ENCODE results near the gene ADORA2A. TPM values are rescaled to one million over a fixed set of nuclear protein-coding genes. Genes with fewer than 3 reads are reported as not detected.

Gene ADORA2A
- total RNA-seq, 1 experiment from 2014 or later, result 7.6 TPM

DNA sequence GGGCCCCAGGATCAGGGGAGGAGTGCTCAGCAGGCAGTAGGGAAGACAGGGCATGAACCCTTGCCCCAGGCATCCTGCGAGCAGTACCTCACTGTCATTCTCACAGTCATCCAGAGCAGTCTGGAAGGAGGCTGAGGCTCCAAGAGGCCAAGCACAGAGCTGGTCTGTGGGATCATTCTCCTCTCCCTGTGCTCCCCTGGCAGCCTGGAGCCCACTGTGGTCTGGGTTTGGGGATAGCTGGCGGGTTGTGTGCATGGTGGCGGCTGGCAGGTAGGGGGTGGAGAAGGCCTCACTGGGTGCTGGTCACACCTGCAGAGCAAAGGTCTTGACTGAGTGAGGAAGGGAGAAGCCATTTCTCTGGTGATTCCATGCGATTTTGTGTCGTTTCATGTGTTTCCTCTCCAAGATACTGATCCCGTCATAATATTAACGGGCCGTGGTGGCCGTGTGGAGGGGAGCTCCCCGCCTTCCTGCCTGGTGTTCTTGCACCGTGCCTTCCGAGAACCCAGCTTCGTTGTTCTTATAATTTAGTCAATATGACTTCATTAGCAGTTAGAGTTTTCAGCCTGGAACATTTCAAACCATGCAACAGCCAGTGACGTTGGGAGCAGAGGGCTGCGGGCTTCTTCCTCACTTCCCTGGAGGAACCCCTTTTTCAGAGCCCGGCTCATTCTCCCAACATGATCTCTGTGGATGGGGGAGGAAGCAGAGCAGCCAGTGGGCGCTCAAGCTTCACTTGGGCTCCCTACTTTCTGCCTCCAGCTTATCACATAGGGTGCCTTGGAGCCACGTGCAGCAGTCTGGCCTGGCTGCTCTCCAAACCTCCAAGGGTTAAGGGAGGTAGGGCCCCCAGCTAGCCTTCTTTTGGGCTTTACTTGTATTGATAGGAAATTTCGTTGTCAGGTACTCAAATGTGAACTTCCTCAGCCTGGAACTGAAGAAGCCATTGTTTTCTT lies 20.8 kb upstream of the ADORA2A start:
- no peak for DNase-seq (ENCODE audit: low spot score)
- no peak for TF ChIP-seq FOXJ3 (CRISPR knock-in tag; IDR thresholded peaks at IDR 0.05; ENCODE audit: borderline replicate concordance)
- POLR2A ChIA-PET, result no interaction called here
- H3K27ac Mint-ChIP-seq, result peak overlapping the region; percentile 62
- peaks cover 25% of the 10 kb centered on the region for H3K4me1 Mint-ChIP-seq
- H3K27me3 Mint-ChIP-seq (ENCODE audit: low read depth), result no peaks in the 10 kb centered on the region
- no peaks in the 10 kb centered on the region for H3K9me3 Mint-ChIP-seq
- ATAC-seq, result peak; percentile 62
- CTCF ChIA-PET, result interaction anchor here (0.8 to 2.6 kb wide), 6 partner anchors 14 to 115 kb away, joined by 3 to 16 read pairs (median 5); no protein-coding TSS in a partner anchor
- H3K36me3 Mint-ChIP-seq, result peaks cover 14% of the 10 kb centered on the region
- H3K4me3 Mint-ChIP-seq, result no peak overlapping the region

- DNase-seq (ENCODE audit: low spot score) (no peak), ATAC-seq (peak; percentile 44)
- H3K9me3 Mint-ChIP-seq, result no peaks in the 10 kb centered on the region
- no peaks in the 10 kb centered on the region for H3K27me3 Mint-ChIP-seq (ENCODE audit: low read depth)
- peaks cover 25% of the 10 kb centered on the region for H3K4me1 Mint-ChIP-seq
- peaks cover 14% of the 10 kb centered on the region for H3K36me3 Mint-ChIP-seq
- TF ChIP-seq ZNF219 (CRISPR knock-in tag; IDR thresholded peaks at IDR 0.05; ENCODE audit: borderline replicate concordance) (no peak), ZNF416 (CRISPR knock-in tag; IDR thresholded peaks at IDR 0.05) (no peak), NR3C1 (CRISPR knock-in tag; conservative IDR thresholded peaks at IDR 0.05; ENCODE audit: low read depth) (no peak), ZNF263 (CRISPR knock-in tag; IDR thresholded peaks at IDR 0.05; ENCODE audit: low read depth) (no peak), TEAD1 (CRISPR knock-in tag; IDR thresholded peaks at IDR 0.05) (no peak), TCF7 (CRISPR knock-in tag; IDR thresholded peaks at IDR 0.05; ENCODE audit: low read depth) (no peak), GRHL2 (CRISPR knock-in tag; IDR thresholded peaks at IDR 0.05; ENCODE audit: insufficient replicate concordance, severe bottlenecking) (no peak), JAZF1 (CRISPR knock-in tag; IDR thresholded peaks at IDR 0.05) (no peak)
- ChIA-PET POLR2A (no interaction called here), CTCF (interaction anchor here (0.8 to 2.6 kb wide), 5 partner anchors 13 to 115 kb away, joined by 3 to 16 read pairs (median 5); no protein-coding TSS in a partner anchor)
- no peak overlapping the region for H3K4me3 Mint-ChIP-seq
- H3K27ac Mint-ChIP-seq, result peak overlapping the region; percentile 62
Measured at GRCh38 chr22:24407278-24407665, 20.1 kb upstream of the ADORA2A start.

DNA sequence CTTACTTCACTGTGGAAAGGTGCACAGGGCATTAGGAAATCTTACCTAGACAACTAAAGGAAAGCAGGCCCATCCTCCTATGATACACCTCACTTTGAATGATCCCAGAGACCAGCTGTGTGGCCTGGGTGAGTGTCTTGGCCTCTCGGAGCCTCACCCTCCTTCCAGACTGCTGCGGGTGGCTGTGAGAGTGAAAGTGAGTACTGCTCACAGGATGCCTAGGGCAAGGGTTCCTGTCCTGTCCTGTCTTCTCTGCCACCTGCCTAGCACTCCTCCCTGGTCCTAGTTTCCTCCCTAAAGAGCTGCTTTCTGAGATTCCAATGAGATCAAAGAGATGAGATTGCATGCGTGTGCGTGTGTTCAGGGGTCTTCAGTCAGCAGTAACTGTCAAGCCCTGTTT lies 19.5 kb upstream of the ADORA2A start:
- ATAC-seq (no peak), DNase-seq (ENCODE audit: low spot score) (no peak)
- Mint-ChIP-seq H3K27me3 (ENCODE audit: low read depth) (no peaks in the 10 kb centered on the region), H3K9me3 (no peaks in the 10 kb centered on the region), H3K4me3 (no peak overlapping the region), H3K4me1 (peaks cover 25% of the 10 kb centered on the region), H3K27ac (peak overlapping the region; percentile 71; the same call in 1 of the 2 replicates), H3K36me3 (peaks cover 14% of the 10 kb centered on the region)
- TF ChIP-seq FOXP1 (CRISPR knock-in tag; IDR thresholded peaks at IDR 0.05; ENCODE audit: borderline replicate concordance) (no peak), SP1 (CRISPR knock-in tag; conservative IDR thresholded peaks at IDR 0.05) (no peak), TEAD1 (CRISPR knock-in tag; IDR thresholded peaks at IDR 0.05) (no peak), MYBL2 (CRISPR knock-in tag; IDR thresholded peaks at IDR 0.05) (no peak), ZNF121 (CRISPR knock-in tag; IDR thresholded peaks at IDR 0.05) (no peak), IRF2 (CRISPR knock-in tag; IDR thresholded peaks at IDR 0.05; ENCODE audit: borderline replicate concordance, low read depth) (no peak), CBFB (CRISPR knock-in tag; IDR thresholded peaks at IDR 0.05; ENCODE audit: low read depth) (no peak), JUN (CRISPR knock-in tag; IDR thresholded peaks at IDR 0.05) (no peak), ATF1 (CRISPR knock-in tag; IDR thresholded peaks at IDR 0.05) (no peak)
- TF ChIP-seq, protein P1, sequence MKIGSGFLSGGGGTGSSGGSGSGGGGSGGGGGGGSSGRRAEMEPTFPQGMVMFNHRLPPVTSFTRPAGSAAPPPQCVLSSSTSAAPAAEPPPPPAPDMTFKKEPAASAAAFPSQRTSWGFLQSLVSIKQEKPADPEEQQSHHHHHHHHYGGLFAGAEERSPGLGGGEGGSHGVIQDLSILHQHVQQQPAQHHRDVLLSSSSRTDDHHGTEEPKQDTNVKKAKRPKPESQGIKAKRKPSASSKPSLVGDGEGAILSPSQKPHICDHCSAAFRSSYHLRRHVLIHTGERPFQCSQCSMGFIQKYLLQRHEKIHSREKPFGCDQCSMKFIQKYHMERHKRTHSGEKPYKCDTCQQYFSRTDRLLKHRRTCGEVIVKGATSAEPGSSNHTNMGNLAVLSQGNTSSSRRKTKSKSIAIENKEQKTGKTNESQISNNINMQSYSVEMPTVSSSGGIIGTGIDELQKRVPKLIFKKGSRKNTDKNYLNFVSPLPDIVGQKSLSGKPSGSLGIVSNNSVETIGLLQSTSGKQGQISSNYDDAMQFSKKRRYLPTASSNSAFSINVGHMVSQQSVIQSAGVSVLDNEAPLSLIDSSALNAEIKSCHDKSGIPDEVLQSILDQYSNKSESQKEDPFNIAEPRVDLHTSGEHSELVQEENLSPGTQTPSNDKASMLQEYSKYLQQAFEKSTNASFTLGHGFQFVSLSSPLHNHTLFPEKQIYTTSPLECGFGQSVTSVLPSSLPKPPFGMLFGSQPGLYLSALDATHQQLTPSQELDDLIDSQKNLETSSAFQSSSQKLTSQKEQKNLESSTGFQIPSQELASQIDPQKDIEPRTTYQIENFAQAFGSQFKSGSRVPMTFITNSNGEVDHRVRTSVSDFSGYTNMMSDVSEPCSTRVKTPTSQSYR (CRISPR knock-in tag; IDR thresholded peaks at IDR 0.05), result no peak
- ChIA-PET POLR2A (no interaction called here), CTCF (interaction anchor here (1.3 to 2.6 kb wide), 4 partner anchors 14 to 114 kb away, joined by 5 to 21 read pairs (median 13); no protein-coding TSS in a partner anchor)

All from WTC11 (cell line).